ENCODE results near the gene GSKIP.
"Not testable (repeated sequence)": the region's sequence is repeated elsewhere in the genome, so short reads cannot be mapped to it uniquely, and the experiment has no call there.

GSKIP gene

GRCh38 chr14:96345669-96346068 is 17.7 kb upstream of the GSKIP start (continued):
- TF ChIP-seq AEBP2 (tag by site-specific recombination; IDR thresholded peaks at IDR 0.05; ENCODE audit: borderline replicate concordance) (no peak), ZNF350 (tag by site-specific recombination; IDR thresholded peaks at IDR 0.05) (no peak), ZNF366 (tag by site-specific recombination; conservative IDR thresholded peaks at IDR 0.05) (no peak), ZNF169 (tag by site-specific recombination; IDR thresholded peaks at IDR 0.05) (no peak), ZIC2 (tag by site-specific recombination; IDR thresholded peaks at IDR 0.05) (no peak), KLF9 (tag by site-specific recombination; IDR thresholded peaks at IDR 0.05; ENCODE audit: low read depth) (no peak), ZNF626 (tag by site-specific recombination; IDR thresholded peaks at IDR 0.05) (no peak)

- H3K9me3 ChIP-seq (ENCODE audit: control insufficient read depth, insufficient read depth, low read depth, low read length); H3K4me1 ChIP-seq (ENCODE audit: control insufficient read depth, insufficient read depth, low read length); H3K36me3 ChIP-seq (ENCODE audit: control insufficient read depth in 2 of 2, insufficient read depth in 1 of 2, low read length in 2 of 2); H3K27ac ChIP-seq (ENCODE audit: extremely low read depth, low read depth, low read length); CTCF ChIA-PET; H3K4me3 ChIP-seq (ENCODE audit: low read depth, low read length); POLR2A ChIA-PET: not testable (repeated sequence)
- TF ChIP-seq ZNF580 (tag by site-specific recombination; IDR thresholded peaks at IDR 0.05) (0 out of 2 replicates have a peak, but pooled peaks have one; percentile 56), ZNF146 (tag by site-specific recombination; IDR thresholded peaks at IDR 0.05) (peak; percentile 95)
Observed at GRCh38 chr14:96347957-96348356, 15.4 kb upstream of the GSKIP start.

- no peaks in the 10 kb centered on the region; a peak in 1 of 3 replicates for H3K36me3 ChIP-seq (ENCODE audit: control insufficient read depth in 2 of 2, insufficient read depth in 1 of 2, low read length in 2 of 2)
- ChIA-PET POLR2A (no interaction called here), CTCF (interaction anchor here (0.6 kb wide), 1 partner anchor 67 kb away, joined by 3 read pairs; no protein-coding TSS in a partner anchor)
- no peak overlapping the region for H3K27ac ChIP-seq (ENCODE audit: extremely low read depth, low read depth, low read length)
- H3K4me3 ChIP-seq (ENCODE audit: low read depth, low read length): no peak overlapping the region
- no peaks in the 10 kb centered on the region for H3K9me3 ChIP-seq (ENCODE audit: control insufficient read depth, insufficient read depth, low read depth, low read length)
- H3K4me1 ChIP-seq (ENCODE audit: control insufficient read depth, insufficient read depth, low read length): peaks cover 3% of the 10 kb centered on the region
- no peak for TF ChIP-seq ZNF707 (tag by site-specific recombination; IDR thresholded peaks at IDR 0.05)
- TF ChIP-seq ZBTB20 (tag by site-specific recombination; IDR thresholded peaks at IDR 0.05): no peak
- no peak for TF ChIP-seq ZNF341 (tag by site-specific recombination; IDR thresholded peaks at IDR 0.05; ENCODE audit: low read depth)
- no peak for TF ChIP-seq SP2 (tag by site-specific recombination; IDR thresholded peaks at IDR 0.05)
- TF ChIP-seq ZNF202 (tag by site-specific recombination; IDR thresholded peaks at IDR 0.05; ENCODE audit: borderline replicate concordance): no peak
- no peak for TF ChIP-seq MYNN (tag by site-specific recombination; IDR thresholded peaks at IDR 0.05; ENCODE audit: borderline replicate concordance)
- TF ChIP-seq EGR2 (tag by site-specific recombination; IDR thresholded peaks at IDR 0.05; ENCODE audit: low read depth): no peak
- no peak for TF ChIP-seq ZNF132 (tag by site-specific recombination; IDR thresholded peaks at IDR 0.05; ENCODE audit: borderline replicate concordance)
- no peak for TF ChIP-seq ZNF580 (tag by site-specific recombination; IDR thresholded peaks at IDR 0.05)
- no peak for TF ChIP-seq ZNF488 (tag by site-specific recombination; IDR thresholded peaks at IDR 0.05)
- TF ChIP-seq ZNF350 (tag by site-specific recombination; IDR thresholded peaks at IDR 0.05): no peak
- no peak for TF ChIP-seq ZNF629 (tag by site-specific recombination; IDR thresholded peaks at IDR 0.05)
- TF ChIP-seq ZNF777 (tag by site-specific recombination; IDR thresholded peaks at IDR 0.05; ENCODE audit: borderline replicate concordance): no peak
Observed at GRCh38 chr14:96349286-96350075, 13.8 kb upstream of the GSKIP start.
